Right renal pelvis (tissue), 4 donors: ENCODE measurements around the gene ZNF407. TPM values are rescaled to one million over a fixed set of nuclear protein-coding genes. Genes with fewer than 3 reads are reported as not detected.

ENCODE experiments used
- DNase-seq, 4 donors: peaks; one replicate each; pipeline ENCODE4 v3.0.0-alpha.2; 2013; ENCODE audit warnings: low read depth in 4 of 4, low spot score in 3 of 4, missing footprints in 1 of 4
- polyA plus RNA-seq, 4 donors: library from polyadenylated mRNA; unstranded; fragments of 120-200 nt; gene quantifications; one replicate each; pipeline ENCODE4 v1.2.1, GENCODE V29; 2013; ENCODE audit not compliant: insufficient read length in 4 of 4

ZNF407 gene
- polyA plus RNA-seq, 4 donors, result 9.6 to 11.6 (median 10.0) TPM

- no peak for DNase-seq
Measured at GRCh38 chr18:75035928-75036327, 438.3 kb downstream of the ZNF407 start.

GRCh38 chr18:75036917-75037688, 439.4 kb downstream of the ZNF407 start:
- peak in 1 of 4 donors; percentile 10 for DNase-seq

GRCh38 chr18:75037689-75037955, 440.0 kb downstream of the ZNF407 start:
- DNase-seq, result no peak

- no peak for DNase-seq
Measured at GRCh38 chr18:75041586-75041985, 443.9 kb downstream of the ZNF407 start.

- DNase-seq, result no peak
Measured at GRCh38 chr18:75043478-75043877, 445.8 kb downstream of the ZNF407 start.

GRCh38 chr18:75044296-75044695, 446.6 kb downstream of the ZNF407 start:
- DNase-seq, result no peak

- no peak for DNase-seq
Measured at GRCh38 chr18:75044791-75045190, 447.1 kb downstream of the ZNF407 start.

GRCh38 chr18:75045272-75045671, 447.6 kb downstream of the ZNF407 start:
- no peak for DNase-seq

- no peak for DNase-seq
Measured at GRCh38 chr18:75047240-75047961, 449.7 kb downstream of the ZNF407 start.

- DNase-seq, result no peak
Measured at GRCh38 chr18:75048776-75049454, 451.2 kb downstream of the ZNF407 start.

- no peak for DNase-seq
Measured at GRCh38 chr18:75049455-75049789, 451.8 kb downstream of the ZNF407 start.

- no peak for DNase-seq
Measured at GRCh38 chr18:75051757-75052156, 454.1 kb downstream of the ZNF407 start.

GRCh38 chr18:75052475-75052874, 454.8 kb downstream of the ZNF407 start:
- no peak for DNase-seq

GRCh38 chr18:75053028-75053629, 455.5 kb downstream of the ZNF407 start:
- DNase-seq, result no peak

GRCh38 chr18:75054046-75054445, 456.4 kb downstream of the ZNF407 start:
- no peak for DNase-seq

- DNase-seq, result no peak
Measured at GRCh38 chr18:75054611-75055010, 456.9 kb downstream of the ZNF407 start.

GRCh38 chr18:75057169-75057960, 459.7 kb downstream of the ZNF407 start:
- no peak for DNase-seq

GRCh38 chr18:75060185-75060584, 462.5 kb downstream of the ZNF407 start:
- no peak for DNase-seq

GRCh38 chr18:75062297-75062886, 464.7 kb downstream of the ZNF407 start:
- DNase-seq, result no peak

- no peak for DNase-seq
Measured at GRCh38 chr18:75063196-75063595, 465.5 kb downstream of the ZNF407 start.
